ENCODE results near the gene CHAT. TPM values are rescaled to one million over a fixed set of nuclear protein-coding genes. Genes with fewer than 3 reads are reported as not detected.
"Not testable (repeated sequence)": the region's sequence is repeated elsewhere in the genome, so short reads cannot be mapped to it uniquely, and the experiment has no call there.

CHAT gene
- total RNA-seq, 1 donor from 2014 or later, result not detected

DNA sequence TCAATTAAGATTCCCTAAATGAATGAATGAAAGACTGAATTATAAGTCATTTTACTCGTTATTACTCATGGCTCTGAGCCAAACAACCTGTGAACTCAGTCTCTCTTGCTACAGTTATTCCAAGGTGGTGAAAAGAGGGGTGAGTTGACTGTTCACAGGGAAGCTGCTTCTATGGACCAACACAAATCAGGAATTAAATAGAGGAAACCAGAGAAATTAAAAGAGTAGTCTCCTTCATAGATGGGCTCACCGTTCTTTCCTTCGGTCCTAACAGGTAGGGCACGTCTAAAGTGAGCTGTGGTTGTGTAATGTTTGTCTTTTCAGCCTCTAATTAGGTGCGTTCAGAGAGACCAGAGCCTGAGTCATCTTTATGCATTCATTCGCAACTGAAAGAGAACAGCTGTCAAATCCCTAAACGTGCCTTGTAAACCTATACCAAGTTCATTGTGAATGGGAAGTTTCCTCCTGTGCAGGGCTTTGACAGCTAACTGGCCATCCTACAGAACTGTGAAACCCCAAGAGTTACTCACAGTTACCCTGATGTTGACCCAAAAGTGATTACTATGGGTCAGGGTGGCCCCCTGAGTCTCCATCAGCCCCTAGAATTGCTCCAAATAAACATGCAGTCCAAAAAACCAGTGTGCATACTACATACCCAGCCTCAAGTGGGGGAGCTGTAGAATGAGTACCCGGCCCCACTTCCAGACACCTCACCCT is 47.5 kb downstream of the CHAT start:
- DNase-seq (no peak), ATAC-seq (ENCODE audit: poor library complexity) (no peak)
- intact Hi-C loops (cut with DNase I), result no loop called here

DNA sequence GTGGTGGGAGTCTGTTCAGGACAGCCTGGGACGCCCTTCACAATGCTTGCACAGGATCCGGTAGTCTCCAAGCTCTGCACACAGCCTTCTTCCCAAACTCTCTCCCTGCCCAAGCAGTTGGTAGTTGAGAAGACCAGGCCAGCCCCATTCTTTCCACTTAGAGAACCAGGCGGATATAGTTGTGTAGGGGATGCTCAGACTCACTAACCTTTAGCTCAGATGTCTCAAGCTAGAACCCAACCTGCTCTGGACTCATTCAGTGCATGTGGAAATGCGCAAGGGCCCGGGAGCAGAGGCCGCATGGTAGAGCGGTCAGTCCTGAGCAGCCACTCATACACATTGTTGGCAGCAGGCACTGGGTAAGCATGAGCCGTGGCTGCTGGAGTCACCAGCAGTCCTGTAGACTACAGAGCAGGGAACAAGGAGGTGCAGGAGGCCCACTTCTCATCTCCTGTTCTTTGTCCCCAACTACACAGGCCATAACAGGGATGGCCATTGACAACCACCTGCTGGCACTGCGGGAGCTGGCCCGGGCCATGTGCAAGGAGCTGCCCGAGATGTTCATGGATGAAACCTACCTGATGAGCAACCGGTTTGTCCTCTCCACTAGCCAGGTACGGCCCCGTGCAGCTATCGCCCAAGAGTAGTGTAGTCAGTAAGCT is 48.5 kb downstream of the CHAT start:
- DNase-seq, result no peak
- ATAC-seq (ENCODE audit: poor library complexity), result no peak
- intact Hi-C loops (cut with DNase I), result no loop called here

- no peak for ATAC-seq (ENCODE audit: poor library complexity)
- no peak for DNase-seq
- intact Hi-C loops (cut with DNase I), result no loop called here
Observed at GRCh38 chr10:49663596-49663995, 49.8 kb downstream of the CHAT start.

DNA sequence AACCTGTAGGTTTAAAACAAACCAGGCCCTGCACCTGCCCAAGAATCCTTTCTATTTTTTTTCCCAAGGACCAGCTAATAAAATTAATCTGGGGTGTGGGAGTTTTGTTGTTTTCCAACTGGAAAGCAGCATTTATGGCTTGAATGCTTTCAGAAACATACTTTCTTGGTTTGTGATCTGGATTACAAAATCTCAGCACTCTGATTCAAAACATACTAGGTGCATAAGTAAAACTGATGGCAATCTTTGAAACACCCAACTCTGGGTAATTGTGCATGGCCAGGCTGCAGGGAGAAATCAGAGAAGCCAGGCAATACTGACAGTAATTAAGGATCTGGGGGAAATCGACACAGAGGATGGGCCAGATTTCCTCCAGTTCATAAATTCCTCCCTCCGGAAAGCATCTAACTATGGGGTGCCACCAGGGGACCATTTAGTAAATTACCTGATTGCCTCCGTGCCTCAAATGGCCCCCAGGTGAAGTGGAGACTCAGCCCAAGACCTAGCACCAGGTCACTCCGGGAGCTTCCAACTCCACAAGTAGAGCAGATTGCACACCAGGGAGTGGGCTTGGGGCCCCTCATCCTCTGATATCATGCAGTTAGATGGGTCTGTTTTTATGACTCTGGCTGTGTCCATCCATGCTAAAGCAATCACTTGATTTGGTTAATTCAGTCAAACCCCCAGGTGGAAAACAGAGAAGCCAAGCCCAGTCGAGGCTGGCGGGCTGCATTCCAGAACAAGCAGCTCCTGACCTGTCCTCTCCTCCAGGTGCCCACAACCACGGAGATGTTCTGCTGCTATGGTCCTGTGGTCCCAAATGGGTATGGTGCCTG is 50.4 kb downstream of the CHAT start:
- intact Hi-C loops (cut with DNase I), result no loop called here
- ATAC-seq (ENCODE audit: poor library complexity) (no peak), DNase-seq (no peak)

- ATAC-seq (ENCODE audit: poor library complexity), result no peak
- DNase-seq, result no peak
- intact Hi-C loops (cut with DNase I), result no loop called here
Observed at GRCh38 chr10:49664842-49665355, 51.1 kb downstream of the CHAT start.

DNA sequence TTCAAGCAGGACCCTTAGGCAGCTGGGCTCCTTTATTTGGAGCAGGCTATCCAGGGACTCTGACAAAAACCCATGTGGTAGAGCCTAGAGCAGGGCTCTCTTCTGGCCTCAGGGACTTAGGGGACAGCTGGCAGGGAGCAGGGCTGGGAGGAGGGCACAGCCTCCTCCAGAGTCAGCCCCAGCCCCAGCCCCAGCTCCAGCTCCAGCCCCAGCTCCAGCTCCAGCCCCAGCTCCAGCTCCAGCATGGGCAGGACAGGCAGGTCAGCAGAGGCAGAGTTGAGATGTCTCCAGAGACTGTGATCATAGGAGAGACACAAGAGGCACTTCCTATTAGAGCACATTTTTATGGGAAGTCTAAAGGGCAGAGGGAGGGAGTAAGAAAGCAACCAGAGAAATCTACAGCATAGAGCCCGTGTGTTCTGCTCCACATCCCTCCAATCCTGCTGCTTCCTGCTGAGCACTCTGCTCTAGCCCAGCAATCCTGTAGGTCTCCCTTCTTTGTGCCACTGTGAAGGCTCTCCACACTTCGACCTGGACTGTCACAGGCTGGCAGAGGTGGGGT is 52.3 kb downstream of the CHAT start:
- ATAC-seq (ENCODE audit: poor library complexity) (no peak), DNase-seq (no peak)
- intact Hi-C loops (cut with DNase I), result no loop called here

DNA sequence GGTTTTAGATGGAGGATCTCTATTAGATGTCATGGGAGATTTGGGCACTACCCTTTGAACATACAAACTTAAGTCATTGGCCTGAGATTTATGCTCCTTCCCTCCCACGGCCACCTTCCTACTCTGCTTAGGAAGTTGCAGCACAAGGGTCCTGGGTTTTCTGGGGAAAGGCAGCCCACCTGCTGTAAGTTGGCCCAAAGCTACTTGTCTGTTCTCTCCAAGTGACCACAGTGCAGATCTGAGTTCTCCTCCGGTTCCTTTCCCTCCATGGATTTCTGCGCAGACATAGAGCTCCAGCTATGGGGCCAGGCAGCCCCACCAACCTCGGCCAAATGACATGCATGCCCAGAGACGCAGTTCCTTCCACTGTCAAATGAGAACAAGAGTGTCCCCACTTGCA is 52.8 kb downstream of the CHAT start:
- intact Hi-C loops (cut with DNase I), result no loop called here
- ATAC-seq (ENCODE audit: poor library complexity) (no peak), DNase-seq (no peak)

GRCh38 chr10:49667991-49668390 is 54.2 kb downstream of the CHAT start:
- ATAC-seq (ENCODE audit: poor library complexity), result no peak

GRCh38 chr10:49668684-49669083 is 54.8 kb downstream of the CHAT start:
- intact Hi-C loops (cut with DNase I), result no loop called here
- ATAC-seq (ENCODE audit: poor library complexity), result no peak

More at GRCh38 chr10:49667991-49668390, 54.2 kb downstream of the CHAT start:
- no peak for DNase-seq
- intact Hi-C loops (cut with DNase I), result no loop called here

DNA sequence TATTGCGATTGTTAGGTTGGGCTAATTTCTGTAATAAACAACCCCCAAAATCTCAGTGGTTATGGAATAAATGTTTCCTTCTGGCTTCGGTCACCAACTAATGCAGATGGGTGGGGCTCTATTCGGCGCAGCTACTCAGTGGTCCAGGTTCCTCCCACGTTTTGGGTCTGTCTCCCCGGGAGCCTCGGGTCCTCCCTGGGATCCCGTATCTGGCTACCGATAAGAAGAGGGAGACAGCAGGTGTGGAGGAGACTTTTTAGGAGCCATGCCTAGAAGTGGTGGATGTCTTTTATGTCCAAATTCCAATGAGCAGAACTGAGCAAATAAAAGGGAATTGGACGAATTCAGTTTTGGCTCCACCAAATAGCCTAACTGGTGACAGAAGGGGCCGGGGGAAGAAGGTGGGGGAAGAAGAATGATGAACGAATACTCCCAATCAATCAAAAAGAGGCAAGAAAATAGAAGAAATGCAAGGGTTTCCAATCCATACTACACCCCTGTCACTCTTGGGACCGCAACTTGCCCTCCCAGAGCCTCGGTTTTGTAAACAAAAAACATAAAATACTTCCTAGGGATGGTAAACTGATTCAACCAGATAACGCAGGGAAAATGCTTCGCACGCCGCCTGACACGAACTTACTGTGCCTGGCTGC is 65.1 kb downstream of the CHAT start:
- no peak for ATAC-seq (ENCODE audit: poor library complexity)
- intact Hi-C loops (cut with DNase I), result no loop called here
- DNase-seq, result no peak

More at GRCh38 chr10:49668684-49669083, 54.8 kb downstream of the CHAT start:
- DNase-seq, result no peak

DNA sequence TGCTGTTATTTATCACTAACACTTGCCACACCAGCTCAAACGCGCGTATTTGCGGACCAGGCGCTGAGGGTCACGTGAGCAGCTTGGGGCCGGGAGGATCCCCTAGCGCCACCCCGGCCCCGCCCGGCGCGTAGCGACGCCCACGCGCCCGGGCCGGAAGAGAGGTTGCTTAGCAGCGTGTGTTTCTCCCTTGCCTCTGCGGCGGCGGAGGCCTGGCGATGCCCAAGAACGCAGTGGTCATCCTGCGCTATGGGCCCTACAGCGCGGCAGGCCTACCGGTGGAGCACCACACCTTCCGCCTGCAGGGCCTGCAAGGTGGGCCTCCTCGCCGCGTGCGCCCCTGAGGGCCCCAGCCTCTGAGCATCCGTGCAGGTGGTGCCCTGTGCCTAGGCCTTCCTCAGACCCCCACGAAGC is 65.7 kb downstream of the CHAT start, which contains the start of gene C10orf53:
Gene C10orf53, plus strand, starts transcription at position 172 of the 414 bp plus-strand sequence. Its CDS starts 47 bp downstream, at position 219.
- ATAC-seq (ENCODE audit: poor library complexity), result peak; percentile 63
- DNase-seq, result no peak
- intact Hi-C loops (cut with DNase I), result no loop called here

DNA sequence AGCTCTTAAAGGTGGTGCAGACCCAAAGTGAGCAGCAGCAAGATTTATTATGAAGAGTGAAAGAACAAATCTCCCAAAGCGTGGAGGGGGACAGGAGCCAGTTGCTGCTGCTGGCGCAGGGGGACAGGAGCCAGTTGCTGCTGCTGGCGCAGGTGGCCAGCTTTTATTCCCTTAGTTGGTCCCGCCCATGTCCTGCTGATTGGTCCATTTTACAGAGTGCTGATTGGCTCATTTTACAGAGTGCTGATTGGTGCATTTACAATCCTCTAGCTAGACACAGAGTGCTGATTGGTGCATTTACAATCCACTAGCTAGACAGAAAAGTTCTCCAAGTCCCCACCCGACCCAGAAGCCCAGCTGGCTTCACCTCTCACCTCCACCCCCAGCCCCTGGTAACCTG is 68.6 kb downstream of the CHAT start:
- DNase-seq; ATAC-seq (ENCODE audit: poor library complexity); intact Hi-C loops (cut with DNase I): not testable (repeated sequence)

DNA sequence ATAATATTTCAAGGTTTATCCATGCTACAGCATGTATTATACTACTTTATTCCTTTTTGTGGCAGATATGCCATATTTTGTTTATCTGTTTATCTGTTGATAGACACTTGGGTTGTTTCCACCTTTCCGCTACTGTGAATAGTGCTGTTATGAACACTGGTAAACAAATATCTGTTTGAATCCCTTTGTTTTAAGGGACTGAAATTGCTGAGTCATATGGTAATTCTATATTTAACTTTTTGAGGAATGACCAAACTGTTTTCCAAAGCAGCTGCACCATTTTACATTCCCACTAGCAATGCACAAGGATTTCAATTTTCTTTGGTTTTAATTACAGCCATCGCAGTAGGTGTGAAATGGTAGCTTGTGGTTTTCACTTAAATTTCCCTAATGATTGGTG is 69.0 kb downstream of the CHAT start:
- no peak for DNase-seq
- intact Hi-C loops (cut with DNase I), result no loop called here

GRCh38 chr10:49686651-49687050 is 72.8 kb downstream of the CHAT start:
- intact Hi-C loops (cut with DNase I), result no loop called here
- ATAC-seq (ENCODE audit: poor library complexity) (no peak), DNase-seq (no peak)

More for the DNA sequence above, 69.0 kb downstream of the CHAT start:
- ATAC-seq (ENCODE audit: poor library complexity), result no peak

DNA sequence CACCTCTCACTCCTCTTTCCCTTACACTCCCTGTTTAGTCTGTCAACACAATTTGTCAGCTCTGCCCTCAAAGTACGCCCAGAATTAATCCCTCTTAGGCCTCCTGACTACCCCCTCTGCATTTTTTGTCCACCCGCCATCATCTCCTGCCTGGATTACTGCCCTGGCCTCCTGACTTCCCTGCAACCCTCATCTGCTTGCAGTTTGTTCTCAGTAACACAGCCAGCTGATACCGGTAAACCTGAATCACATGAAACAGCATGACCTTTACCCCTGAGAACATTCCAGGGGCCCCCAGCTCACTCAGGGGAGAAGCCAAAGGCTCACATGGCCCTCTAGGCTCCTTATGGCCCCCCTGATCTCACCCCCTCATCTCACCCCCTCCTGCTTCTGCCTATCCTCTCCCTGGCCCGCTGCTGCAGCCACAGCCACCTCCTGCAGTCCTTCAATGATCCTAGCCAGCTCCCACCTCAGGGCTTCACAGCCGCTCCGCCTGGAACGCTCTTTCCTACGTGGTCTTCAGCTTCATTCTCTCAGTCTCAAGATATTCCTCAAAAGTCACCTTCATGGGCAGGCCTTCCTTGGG is 74.5 kb downstream of the CHAT start:
- ATAC-seq (ENCODE audit: poor library complexity), result no peak
- intact Hi-C loops (cut with DNase I), result no loop called here
- no peak for DNase-seq

DNA sequence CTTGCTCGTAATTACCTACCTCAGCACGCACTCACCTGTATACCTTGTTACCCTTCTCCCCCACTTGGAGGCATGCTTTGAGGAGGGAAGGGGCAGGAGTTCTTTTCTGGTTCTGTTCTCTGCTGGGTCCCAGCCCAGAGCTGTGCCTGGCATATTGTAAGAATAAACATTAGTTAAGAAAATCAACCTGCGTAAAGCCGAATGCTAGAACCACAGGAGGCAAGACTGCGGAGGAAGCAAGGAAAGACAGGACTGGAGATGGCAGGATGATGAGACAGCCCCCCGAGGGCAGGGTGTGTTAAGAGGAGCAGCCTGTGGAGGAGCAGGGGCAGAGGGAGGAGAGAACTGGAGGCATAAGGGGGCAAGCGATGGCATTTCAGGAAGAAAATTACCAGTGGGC is 75.1 kb downstream of the CHAT start:
- no peak for ATAC-seq (ENCODE audit: poor library complexity)
- DNase-seq, result no peak
- intact Hi-C loops (cut with DNase I), result no loop called here

GRCh38 chr10:49689882-49690510 is 76.2 kb downstream of the CHAT start:
- no peak for ATAC-seq (ENCODE audit: poor library complexity)
- intact Hi-C loops (cut with DNase I), result no loop called here

More at GRCh38 chr10:49689882-49690510, 76.2 kb downstream of the CHAT start:
- DNase-seq, result no peak

Data from Right ventricle myocardium superior (tissue), 1 donor.